Activated CD8-positive, alpha-beta memory T cell treated with anti-CD3 and anti-CD28 coated beads, Interleukin-2, amount 50 U/mL, for 24 hours (primary cell): ENCODE results near the gene ANGPTL2.

Source experiments
- DNase-seq: peaks from one replicate; pipeline ENCODE4 v3.0.0-alpha.2; 2020; ENCODE audit errors: extremely low read depth

Gene ANGPTL2

DNA sequence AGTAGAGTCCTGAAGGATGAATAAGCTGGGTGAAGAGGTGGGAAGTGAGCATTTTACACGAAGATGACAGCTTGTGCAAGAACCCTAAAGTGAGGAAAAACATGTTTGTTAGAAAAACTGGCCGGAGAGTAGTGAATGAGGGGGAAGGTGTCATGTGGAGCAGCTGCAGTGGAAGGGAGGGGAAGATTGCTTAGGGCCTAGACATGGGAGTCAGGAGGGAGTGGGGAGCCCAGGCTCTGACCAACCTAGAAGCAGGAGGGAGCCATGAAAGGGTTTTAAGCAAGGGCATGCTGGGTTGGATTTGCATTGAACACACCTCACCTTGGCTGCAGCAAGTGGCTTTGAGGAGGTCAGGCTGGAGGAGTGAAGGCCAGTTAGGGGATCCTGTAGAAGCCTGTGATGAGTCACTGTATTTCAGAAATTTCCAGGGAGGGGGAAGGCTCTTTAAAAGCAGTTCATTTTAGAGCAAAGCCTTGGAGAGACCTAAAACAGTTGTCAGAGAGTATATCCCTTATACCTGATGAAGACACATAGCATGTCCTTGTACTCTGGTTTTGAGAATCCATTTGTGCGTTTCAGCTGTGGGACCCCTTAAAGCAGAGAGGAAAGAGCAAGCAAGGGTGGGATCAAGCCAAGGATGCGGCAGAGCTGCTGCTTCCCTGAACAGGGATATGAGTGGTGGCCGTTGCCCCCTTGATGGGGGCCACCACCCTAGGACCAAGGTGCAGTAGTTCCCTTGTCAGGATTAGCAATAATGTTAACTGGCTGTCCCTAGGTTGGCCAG, 45.4 kb downstream of the ANGPTL2 start:
- DNase-seq = no peak

DNA sequence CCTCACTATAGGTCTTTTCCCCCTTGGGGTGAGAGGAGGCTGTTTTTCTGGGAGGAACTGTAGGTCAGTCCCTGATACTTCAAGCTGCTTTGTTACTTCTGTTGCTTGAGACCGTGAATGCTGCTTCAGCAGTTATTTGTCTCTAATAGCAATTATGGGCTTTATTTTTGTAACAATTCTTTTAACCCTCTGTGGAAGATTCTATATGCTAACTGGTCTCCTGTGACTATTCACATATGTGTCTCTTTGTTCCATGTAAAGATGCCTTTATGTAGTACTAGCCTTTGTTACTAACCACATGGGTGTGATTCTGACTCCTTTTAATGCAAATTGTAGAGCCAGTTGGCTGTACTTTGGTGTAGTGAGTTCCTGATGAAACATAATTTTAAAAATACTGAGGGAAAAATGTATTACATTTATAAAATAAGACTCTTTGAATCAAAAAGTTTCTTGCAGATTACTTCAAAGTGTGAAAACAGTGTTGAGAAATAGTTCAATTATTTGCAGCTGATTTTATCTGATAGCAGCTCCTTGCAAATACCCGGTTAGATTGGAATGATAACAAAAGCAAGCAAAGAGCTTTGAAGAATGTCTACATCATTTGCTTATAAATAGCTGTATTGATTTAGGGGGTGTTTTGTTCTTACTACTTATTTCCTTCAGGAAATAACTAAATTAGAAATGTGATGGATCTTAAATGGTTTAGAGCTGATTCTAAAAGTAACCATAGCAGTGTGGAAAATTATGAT, 46.6 kb downstream of the ANGPTL2 start:
- no peak for DNase-seq

- DNase-seq = no peak
Observed at GRCh38 chr9:127074561-127075548, 47.6 kb downstream of the ANGPTL2 start.

- DNase-seq = no peak
Observed at GRCh38 chr9:127067603-127068220, 54.7 kb downstream of the ANGPTL2 start.

- no peak for DNase-seq
Observed at GRCh38 chr9:127066851-127067136, 55.6 kb downstream of the ANGPTL2 start.

DNA sequence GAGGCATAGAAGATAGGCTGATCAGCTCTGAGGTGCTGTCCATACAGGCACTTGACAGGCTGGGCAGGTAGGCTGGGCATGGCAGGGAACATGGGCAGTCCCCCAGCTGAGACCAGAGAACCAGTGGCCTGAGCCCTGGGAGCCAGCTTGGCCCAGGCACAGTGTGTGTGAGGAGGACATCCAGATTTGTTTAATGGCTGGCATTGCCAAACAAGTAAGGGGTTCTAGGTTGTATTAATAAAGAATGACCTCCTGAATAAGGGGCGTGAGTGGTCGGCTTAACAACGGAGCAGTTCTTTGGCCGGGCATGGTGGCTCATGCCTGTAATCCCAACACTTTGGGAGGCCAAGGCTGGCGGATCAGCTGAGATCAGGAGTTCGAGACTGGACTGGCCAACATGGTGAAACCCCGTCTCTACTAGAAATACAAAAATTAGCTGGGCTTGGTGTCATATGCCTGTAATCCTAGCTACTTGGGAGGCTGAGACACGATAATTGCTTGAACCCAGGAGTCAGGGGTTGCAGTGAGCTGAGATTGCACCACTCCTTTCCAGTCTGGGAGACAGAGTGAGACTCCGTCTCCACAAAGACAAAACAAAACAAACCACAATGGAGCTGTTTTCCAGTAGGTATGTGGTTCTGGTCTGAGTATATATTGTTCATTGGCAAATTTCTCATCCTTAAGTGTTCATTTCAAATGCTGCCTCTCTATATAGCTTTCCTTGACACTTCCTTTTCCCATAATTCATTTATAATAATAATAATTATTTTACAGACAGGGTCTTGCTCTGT, 56.2 kb downstream of the ANGPTL2 start:
- no peak for DNase-seq

DNA sequence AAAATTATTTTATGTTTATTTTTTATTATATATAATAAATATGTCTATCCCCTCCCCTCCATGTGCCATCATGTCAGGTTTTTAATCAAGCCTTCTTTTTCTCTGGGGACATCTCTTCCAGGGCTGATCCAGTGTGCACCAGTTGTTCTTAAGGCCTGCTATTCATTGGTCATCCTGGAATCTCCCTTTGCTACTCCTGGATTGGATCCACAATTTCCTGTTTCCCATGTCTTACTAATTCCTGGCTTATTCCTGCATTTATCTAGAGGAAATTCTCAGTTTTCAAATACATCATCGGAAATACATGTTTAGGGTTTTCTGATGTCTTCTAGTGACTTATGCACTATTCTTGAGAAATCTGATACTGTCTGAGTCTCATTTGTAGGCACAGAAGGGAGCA, 56.8 kb downstream of the ANGPTL2 start:
- no peak for DNase-seq

- no peak for DNase-seq
Observed at GRCh38 chr9:127064335-127064734, 58.1 kb downstream of the ANGPTL2 start.

GRCh38 chr9:127061411-127061810, 61.0 kb downstream of the ANGPTL2 start:
- no peak for DNase-seq

DNA sequence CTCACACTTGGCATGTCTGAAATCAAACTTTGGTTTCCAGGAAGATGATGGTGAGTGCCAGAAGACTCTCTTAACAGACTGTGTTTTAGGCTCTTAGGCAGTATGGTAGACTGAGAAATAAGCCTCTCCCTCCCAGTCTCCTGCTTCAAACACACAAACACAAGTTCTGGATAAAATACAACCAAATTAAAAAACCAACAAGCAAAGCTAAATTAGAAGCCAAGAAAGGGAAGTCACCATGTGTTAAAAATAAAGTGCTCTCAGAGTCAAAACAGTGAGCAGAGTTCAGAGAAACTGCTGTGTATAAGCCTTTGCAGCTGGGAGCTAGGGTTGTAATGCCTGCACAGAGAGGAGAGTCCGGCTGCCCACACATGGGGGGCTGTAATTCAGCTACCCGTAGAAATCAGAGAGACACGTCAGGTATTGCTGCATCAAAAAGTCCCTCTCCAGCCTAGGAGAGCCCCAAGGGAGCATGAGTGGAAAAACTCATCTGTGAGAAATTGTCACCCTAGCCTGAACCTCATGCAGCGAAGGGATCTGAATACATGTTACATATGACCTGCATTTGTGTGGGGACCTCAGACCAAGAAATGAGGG, 62.6 kb downstream of the ANGPTL2 start:
- DNase-seq = no peak

- DNase-seq = no peak
Observed at GRCh38 chr9:127059030-127059429, 63.4 kb downstream of the ANGPTL2 start.

GRCh38 chr9:127058645-127059021, 63.8 kb downstream of the ANGPTL2 start:
- no peak for DNase-seq

GRCh38 chr9:127058011-127058644, 64.3 kb downstream of the ANGPTL2 start:
- DNase-seq = no peak

DNA sequence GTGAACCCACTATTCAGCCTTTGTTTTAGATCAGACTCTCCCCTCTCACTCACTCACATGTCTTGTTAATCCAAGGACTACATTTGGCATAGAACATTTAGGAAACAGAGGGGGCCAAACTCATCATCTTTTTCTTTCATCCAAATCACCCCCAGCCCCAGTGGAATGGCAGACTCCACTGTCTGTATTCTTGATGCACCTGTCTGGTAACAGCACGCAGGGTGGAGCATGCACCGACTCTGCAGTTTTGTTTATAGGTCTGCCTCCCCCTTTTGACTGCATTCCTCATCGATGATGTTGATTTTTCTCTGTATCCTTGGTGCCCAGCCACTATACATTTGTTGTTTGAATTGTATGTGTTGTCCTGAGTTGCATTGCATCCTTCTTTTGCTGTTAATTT, 66.0 kb downstream of the ANGPTL2 start:
- DNase-seq = no peak

DNA sequence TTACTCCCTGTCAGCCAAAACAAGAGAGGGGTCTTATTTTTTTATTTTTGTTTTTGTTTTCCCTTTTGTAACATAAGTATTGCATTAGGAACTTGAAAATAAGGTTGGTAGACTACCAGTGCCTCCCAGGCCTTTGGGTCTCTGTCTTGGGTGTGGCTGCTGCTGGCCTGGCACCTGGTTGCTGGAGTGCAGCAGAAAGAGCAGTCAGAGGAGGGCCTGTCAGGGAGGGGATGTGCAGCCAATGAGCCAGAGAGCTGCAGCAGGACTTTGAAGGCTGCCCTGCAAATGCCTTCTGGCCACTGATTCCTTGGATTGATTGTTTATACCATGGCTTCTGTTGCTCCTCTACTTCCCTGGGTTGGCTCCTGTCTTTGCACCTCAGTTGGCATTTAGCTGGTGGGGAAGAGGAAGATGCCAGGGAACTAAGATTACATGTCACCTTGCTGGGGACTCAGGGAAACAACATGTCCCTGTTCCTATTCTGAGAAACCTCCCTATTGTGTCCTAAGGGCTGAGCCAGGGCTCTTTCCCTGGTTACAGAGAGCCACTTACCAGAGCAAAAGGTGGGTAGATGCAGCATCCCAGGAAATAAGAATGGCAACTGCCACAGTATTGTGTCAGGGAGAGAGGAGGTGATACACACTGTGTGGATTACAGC, 66.6 kb downstream of the ANGPTL2 start:
- no peak for DNase-seq

DNA sequence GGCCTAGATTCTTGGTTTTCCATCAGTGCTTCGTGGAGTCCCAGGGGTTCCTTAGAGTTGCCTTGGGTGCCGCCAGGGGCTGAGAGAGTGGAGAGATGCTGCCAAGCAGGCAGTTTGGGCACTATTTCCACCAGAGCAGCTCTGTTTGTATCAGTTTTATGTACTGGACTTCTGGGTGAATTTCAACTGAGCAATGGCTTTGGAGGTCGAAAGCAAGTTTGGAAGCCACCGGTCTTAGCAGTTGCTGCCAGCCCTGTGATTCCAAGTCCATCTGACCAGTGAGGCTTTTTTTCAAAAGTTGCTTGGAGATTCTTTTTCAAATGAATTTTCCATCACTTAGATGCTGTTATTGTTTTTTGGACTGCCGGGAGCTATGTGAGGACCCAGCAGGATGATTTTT, 68.5 kb downstream of the ANGPTL2 start:
- no peak for DNase-seq

DNA sequence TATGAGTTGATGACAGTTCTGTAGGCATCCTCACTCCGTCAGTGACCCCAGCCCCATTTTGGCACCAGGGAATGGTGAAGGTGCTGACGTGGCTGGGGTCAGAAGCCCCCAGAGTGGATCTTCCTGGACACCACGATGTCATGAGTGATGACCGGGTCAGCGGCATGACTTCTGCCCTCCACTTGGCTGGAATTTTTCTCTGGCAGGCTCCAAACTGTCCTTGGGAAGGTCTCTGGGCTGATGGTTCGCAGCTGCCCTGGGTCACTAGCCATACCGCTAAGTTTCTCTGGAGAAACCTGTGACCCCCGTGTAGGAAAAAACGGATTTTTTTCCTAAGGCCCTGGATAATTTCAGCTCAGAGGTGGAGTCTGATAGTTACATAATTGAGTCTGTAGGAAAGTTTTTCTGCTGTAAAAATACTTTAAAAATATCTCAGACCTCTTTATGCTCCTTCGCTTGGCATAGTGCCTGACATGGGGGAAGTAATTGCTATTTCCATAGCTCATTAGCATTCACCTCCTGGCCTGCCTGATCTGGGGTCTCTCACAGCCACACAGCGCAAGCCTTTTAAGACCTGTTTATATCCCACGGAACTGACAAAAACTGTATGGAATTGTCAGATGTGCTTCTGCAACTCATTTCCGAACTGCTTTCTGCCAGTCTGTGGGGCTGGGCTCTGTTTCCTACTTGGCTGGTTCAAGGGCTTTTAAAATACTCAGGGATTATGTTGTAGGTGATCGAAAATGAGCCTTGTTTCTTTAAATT, 69.2 kb downstream of the ANGPTL2 start:
- no peak for DNase-seq

- no peak for DNase-seq
Observed at GRCh38 chr9:127051881-127052595, 70.4 kb downstream of the ANGPTL2 start.
